Upper lobe of left lung (tissue), 4 donors: ENCODE data around the gene RUNX1.

Experiments
- EP300 ChIP-seq, 4 donors: sonication (generic); formaldehyde crosslinking; IDR thresholded peaks; one replicate each; pipeline ENCODE4 v1.5.1; 2017; ENCODE audit warnings: antibody characterized with exemption in 4 of 4, control low read depth in 2 of 4
- POLR2A ChIP-seq, 4 donors: fragments of 450-650 bp; IDR thresholded peaks; one replicate each; pipeline ENCODE4 v1.5.1; 2016 to 2017; ENCODE audit warnings: antibody characterized with exemption in 4 of 4, mild to moderate bottlenecking in 2 of 4
- POLR2AphosphoS5 ChIP-seq, 2 donors: sonication (generic); formaldehyde crosslinking; IDR thresholded peaks; one replicate each; pipeline ENCODE4 v1.5.1; 2017; ENCODE audit warnings: antibody characterized with exemption in 2 of 2
- TF ChIP-seq, protein P1 (sequence below), 6 experiments: fragments of 450-650 bp in 4 of 6; fragments of 200-600 bp in 2 of 6; sonication (generic) in 2 of 6; IDR thresholded peaks; one replicate each; pipeline ENCODE4 v1.5.1; 2016 to 2019; ENCODE audit warnings: antibody characterized with exemption in 6 of 6

DNA sequence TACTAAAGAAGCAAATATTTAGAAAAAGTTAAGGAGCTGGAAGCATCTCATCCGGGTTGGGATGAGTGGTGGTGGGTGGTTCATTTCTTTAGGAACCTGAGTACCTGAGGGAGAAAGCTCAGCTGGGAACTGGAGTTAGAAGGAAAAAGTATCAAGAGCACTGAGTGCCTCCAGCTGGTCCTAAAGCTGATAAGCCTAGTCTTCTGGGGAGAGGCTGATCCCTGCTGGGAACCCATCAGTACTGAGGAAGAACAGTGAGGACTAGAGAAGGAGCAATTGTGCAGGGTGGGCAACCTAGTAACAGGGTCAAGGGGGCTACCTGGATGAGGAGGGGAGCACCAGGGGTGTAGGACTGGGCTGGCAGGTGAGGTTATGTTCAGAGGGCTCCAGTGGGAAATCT, 89.5 kb downstream of the RUNX1 start:
- TF ChIP-seq, protein P1, sequence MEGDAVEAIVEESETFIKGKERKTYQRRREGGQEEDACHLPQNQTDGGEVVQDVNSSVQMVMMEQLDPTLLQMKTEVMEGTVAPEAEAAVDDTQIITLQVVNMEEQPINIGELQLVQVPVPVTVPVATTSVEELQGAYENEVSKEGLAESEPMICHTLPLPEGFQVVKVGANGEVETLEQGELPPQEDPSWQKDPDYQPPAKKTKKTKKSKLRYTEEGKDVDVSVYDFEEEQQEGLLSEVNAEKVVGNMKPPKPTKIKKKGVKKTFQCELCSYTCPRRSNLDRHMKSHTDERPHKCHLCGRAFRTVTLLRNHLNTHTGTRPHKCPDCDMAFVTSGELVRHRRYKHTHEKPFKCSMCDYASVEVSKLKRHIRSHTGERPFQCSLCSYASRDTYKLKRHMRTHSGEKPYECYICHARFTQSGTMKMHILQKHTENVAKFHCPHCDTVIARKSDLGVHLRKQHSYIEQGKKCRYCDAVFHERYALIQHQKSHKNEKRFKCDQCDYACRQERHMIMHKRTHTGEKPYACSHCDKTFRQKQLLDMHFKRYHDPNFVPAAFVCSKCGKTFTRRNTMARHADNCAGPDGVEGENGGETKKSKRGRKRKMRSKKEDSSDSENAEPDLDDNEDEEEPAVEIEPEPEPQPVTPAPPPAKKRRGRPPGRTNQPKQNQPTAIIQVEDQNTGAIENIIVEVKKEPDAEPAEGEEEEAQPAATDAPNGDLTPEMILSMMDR (IDR thresholded peaks at IDR 0.05): no peak
- TF ChIP-seq POLR2AphosphoS5 (IDR thresholded peaks at IDR 0.05) (no peak), EP300 (IDR thresholded peaks at IDR 0.05) (no peak), POLR2A (IDR thresholded peaks at IDR 0.05) (no peak)
